ENCODE data around the gene UQCC2.

UQCC2 gene

GRCh38 chr6:33724102-33725023, 12.9 kb upstream of the UQCC2 start:
- DNase-seq = no peak

- DNase-seq = no peak
These were observed 12.0 kb upstream of the UQCC2 start for GRCh38 chr6:33723371-33724085.

GRCh38 chr6:33722103-33722623, 10.7 kb upstream of the UQCC2 start:
- DNase-seq = no peak

- DNase-seq = no peak
These were observed 10.0 kb upstream of the UQCC2 start for GRCh38 chr6:33721508-33721907.

- DNase-seq = peak; percentile 21
These were observed 9.5 kb upstream of the UQCC2 start for GRCh38 chr6:33720998-33721397.

- no peak for DNase-seq
These were observed 8.0 kb upstream of the UQCC2 start for GRCh38 chr6:33719326-33719987.

GRCh38 chr6:33718713-33719112, 7.2 kb upstream of the UQCC2 start:
- DNase-seq = no peak

GRCh38 chr6:33717934-33718455, 6.5 kb upstream of the UQCC2 start:
- DNase-seq = peak; percentile 50

GRCh38 chr6:33716890-33717632, 5.6 kb upstream of the UQCC2 start:
- no peak for DNase-seq

GRCh38 chr6:33716379-33716778, 4.9 kb upstream of the UQCC2 start:
- DNase-seq = no peak

- no peak for DNase-seq
These were observed 3.0 kb upstream of the UQCC2 start for GRCh38 chr6:33714385-33715040.

GRCh38 chr6:33713786-33714185, 2.3 kb upstream of the UQCC2 start:
- no peak for DNase-seq

GRCh38 chr6:33712914-33713313, 1.4 kb upstream of the UQCC2 start:
- no peak for DNase-seq

- DNase-seq = no peak
These were observed 991 bp downstream of the UQCC2 start for GRCh38 chr6:33710296-33711121.

- no peak for DNase-seq
These were observed 1.8 kb downstream of the UQCC2 start for GRCh38 chr6:33709605-33710295.

GRCh38 chr6:33708516-33709204, 2.8 kb downstream of the UQCC2 start:
- no peak for DNase-seq

- DNase-seq = no peak
These were observed 3.7 kb downstream of the UQCC2 start for GRCh38 chr6:33707771-33708170.

- DNase-seq = no peak
These were observed 5.4 kb downstream of the UQCC2 start for GRCh38 chr6:33705955-33706725.
